ENCODE data around the gene LPIN2.

DNA sequence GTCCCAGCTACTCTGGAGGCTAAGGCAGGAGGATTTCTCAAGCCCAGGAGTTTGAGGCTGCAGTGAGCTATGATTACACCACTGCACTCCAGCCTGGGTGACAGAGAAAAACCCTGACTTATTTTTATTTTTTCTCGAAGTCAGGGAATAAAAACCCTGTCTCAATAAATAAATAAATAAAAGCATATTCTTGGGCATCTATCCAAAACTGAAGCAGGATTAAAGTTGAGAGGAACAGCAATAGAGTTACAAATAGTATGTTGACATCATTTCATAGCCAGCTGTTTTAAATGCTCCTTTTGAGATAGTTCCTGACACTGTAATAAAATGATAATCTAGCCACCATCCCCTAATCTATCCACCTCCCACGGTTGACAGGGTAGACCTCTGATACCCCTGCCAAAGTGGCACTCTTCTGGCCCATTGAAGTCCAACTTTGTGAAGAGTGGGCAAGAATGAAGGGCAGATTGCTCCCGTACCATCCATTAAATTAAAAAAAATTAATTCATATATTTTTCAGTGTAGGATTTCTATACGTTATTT, 42.3 kb upstream of the LPIN2 start:
- TF ChIP-seq, protein P1, sequence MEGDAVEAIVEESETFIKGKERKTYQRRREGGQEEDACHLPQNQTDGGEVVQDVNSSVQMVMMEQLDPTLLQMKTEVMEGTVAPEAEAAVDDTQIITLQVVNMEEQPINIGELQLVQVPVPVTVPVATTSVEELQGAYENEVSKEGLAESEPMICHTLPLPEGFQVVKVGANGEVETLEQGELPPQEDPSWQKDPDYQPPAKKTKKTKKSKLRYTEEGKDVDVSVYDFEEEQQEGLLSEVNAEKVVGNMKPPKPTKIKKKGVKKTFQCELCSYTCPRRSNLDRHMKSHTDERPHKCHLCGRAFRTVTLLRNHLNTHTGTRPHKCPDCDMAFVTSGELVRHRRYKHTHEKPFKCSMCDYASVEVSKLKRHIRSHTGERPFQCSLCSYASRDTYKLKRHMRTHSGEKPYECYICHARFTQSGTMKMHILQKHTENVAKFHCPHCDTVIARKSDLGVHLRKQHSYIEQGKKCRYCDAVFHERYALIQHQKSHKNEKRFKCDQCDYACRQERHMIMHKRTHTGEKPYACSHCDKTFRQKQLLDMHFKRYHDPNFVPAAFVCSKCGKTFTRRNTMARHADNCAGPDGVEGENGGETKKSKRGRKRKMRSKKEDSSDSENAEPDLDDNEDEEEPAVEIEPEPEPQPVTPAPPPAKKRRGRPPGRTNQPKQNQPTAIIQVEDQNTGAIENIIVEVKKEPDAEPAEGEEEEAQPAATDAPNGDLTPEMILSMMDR (IDR thresholded peaks at IDR 0.05) = no peak
- TF ChIP-seq POLR2A (IDR thresholded peaks at IDR 0.05) (no peak), POLR2AphosphoS5 (IDR thresholded peaks at IDR 0.05) (no peak)

Measured in gastroesophageal sphincter (tissue), 3 donors.